GM18873 (cell line): ENCODE results near the gene ESRRA.
"Not testable (repeated sequence)": the region's sequence is repeated elsewhere in the genome, so short reads cannot be mapped to it uniquely, and the experiment has no call there.

Experiments
- ATAC-seq: cut with Tn5 transposase; IDR thresholded peaks from one replicate; pipeline ENCODE4 v1.9.1; 2021; ENCODE audit warnings: mild to moderate bottlenecking, moderate library complexity, moderate number of reproducible peaks; ENCODE audit not compliant: unreplicated experiment, low FRiP score

ESRRA gene

GRCh38 chr11:64306876-64307622, 1.7 kb downstream of the ESRRA start:
- ATAC-seq = no peak

- ATAC-seq = not testable (repeated sequence)
Measured at GRCh38 chr11:64307795-64308194, 2.5 kb downstream of the ESRRA start.

- no peak for ATAC-seq
Measured at GRCh38 chr11:64312947-64313346, 7.6 kb downstream of the ESRRA start.

GRCh38 chr11:64313491-64314145, 8.3 kb downstream of the ESRRA start:
- ATAC-seq = no peak

- ATAC-seq = no peak
Measured at GRCh38 chr11:64314146-64314804, 9.0 kb downstream of the ESRRA start.

- ATAC-seq = no peak
Measured at GRCh38 chr11:64314805-64315561, 9.7 kb downstream of the ESRRA start.

- not testable (repeated sequence) for ATAC-seq
Measured at GRCh38 chr11:64315667-64316526, 10.6 kb downstream of the ESRRA start.

- ATAC-seq = peak; percentile 2
Measured at GRCh38 chr11:64316672-64317324, 11.5 kb downstream of the ESRRA start.

GRCh38 chr11:64317325-64317960, 12.1 kb downstream of the ESRRA start, which contains the start of gene TRMT112:
Gene TRMT112, minus strand, starts transcription at chr11:64317559. Its CDS starts 33 bp downstream, at chr11:64317526.
- peak; percentile 51 for ATAC-seq

- peak; percentile 58 for ATAC-seq
Measured at GRCh38 chr11:64317961-64318765, 12.8 kb downstream of the ESRRA start, which contains the start of gene PRDX5. Gene PRDX5, plus strand, starts transcription at chr11:64318121. Its CDS starts 95 bp downstream, at chr11:64318216.

- ATAC-seq = no peak
Measured at GRCh38 chr11:64318766-64319761, 13.7 kb downstream of the ESRRA start.

GRCh38 chr11:64320556-64320955, 15.2 kb downstream of the ESRRA start:
- no peak for ATAC-seq

- ATAC-seq = no peak
Measured at GRCh38 chr11:64321026-64321425, 15.7 kb downstream of the ESRRA start.

GRCh38 chr11:64321533-64321932, 16.2 kb downstream of the ESRRA start:
- ATAC-seq = no peak

GRCh38 chr11:64322925-64323260, 17.6 kb downstream of the ESRRA start:
- no peak for ATAC-seq

GRCh38 chr11:64323373-64323772, 18.0 kb downstream of the ESRRA start:
- no peak for ATAC-seq

GRCh38 chr11:64323984-64324383, 18.7 kb downstream of the ESRRA start:
- not testable (repeated sequence) for ATAC-seq
